ENCODE data around the gene LIMCH1.
"Not testable (repeated sequence)": the region's sequence is repeated elsewhere in the genome, so short reads cannot be mapped to it uniquely, and the experiment has no call there.

Gene LIMCH1, protein sequence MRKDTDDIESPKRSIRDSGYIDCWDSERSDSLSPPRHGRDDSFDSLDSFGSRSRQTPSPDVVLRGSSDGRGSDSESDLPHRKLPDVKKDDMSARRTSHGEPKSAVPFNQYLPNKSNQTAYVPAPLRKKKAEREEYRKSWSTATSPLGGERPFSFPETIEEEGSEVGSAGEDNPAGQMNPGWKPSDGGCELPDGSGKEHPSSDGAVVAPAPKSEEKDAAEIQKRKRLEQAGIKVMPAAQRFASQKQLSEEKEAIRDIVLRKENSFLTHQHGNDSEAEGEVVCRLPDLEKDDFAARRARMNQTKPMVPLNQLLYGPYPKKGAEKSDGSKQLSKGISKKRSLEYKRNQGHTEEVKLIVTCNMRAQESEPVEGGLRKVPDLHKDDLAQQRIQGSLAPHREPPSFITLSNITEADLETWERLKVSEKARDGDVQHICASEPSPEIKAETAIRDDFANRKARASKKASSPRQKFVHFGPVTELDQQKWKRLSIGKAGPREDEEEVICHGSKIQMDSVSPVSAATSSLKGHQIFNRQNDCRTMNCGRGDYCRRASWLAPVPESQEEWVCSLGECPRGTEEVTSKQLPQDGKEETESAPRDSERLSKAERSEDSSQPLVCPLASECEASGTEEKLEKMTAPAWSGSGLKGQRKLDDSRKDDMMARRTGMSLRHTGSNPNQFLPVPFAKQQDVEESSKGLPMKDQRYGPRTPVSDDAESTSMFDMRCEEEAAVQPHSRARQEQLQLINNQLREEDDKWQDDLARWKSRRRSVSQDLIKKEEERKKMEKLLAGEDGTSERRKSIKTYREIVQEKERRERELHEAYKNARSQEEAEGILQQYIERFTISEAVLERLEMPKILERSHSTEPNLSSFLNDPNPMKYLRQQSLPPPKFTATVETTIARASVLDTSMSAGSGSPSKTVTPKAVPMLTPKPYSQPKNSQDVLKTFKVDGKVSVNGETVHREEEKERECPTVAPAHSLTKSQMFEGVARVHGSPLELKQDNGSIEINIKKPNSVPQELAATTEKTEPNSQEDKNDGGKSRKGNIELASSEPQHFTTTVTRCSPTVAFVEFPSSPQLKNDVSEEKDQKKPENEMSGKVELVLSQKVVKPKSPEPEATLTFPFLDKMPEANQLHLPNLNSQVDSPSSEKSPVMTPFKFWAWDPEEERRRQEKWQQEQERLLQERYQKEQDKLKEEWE (N-terminal part only)

DNA sequence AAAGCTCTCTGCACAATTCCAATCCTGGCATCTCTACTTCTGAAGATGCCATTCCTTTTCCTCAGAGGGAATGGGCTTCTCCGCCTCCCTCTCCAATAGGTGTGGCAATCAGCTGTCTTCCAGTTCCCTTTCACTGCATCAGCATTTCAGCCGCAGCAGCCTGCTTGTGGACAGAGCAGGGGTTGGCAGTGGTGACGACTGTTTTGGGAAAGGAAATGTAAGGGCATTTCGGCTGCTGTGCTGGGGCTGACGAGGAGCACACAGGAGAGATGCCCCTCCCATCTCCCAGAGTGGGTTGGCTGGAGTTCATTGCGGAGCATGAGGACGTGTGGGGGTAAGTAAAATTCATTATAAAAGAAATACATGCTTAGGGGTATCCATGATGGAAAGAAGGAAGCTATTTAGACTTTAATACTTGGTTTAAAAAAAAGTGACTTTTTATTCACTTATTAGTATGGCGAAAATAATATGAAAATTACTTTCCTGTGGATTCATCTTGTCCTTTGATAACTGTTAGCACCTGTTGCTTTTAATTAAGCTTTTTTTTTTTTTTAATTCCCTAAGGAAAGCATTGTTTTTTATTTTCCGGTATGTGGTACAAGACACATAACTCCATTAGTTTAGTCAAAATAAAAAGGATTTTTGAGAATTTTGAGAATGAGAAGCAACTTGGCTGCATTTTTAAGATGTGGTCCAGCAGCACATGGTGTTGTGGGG is at the start of gene LIMCH1:
TSS of gene LIMCH1 (plus strand) at position 141 of the 717 bp plus-strand sequence. CDS start 67,839 bp downstream, outside the sequence.
- no peak for DNase-seq

DNA sequence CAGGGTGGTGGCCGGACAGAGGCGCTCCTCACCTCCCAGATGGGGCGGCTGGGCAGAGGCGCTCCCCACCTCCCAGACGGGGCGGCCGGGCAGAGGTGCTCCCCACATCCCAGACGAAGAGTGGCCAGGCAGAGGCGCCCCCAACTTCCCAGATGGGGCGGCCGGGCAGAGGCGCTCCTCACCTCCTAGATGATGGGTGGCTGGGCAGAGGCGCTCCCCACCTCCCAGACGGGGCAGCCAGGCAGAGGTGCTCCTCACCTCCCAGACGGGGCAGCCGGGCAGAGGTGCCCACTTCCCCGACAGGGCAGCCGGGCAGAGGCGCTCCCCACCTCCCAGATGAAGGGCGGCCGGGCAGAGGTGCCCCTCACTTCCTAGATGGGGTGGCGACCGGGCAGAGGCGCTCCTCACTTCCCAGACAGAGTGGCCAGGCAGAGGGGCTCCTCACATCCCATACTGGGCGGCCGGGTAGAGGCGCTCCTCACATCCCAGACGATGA is 46.8 kb upstream of the LIMCH1 start:
- DNase-seq = not testable (repeated sequence)

DNA sequence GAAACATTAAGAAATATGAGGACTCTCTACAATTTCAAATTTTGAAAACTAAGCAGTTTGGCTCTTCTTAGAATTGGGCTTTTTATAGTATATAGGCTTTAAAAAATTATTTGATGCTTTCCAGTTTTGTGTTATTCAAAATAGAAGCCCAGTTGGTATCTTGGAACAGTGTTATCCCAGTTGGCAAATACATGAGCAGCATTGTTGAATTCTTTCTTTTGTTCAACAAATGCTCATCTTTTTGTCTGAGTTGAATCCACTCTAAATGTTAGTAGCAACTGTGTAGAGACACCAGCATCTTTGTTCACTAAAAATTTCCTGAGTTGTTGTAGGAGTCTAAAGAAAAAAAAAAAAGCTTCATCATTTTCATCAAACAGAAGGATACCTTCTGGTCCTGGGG is 41.0 kb upstream of the LIMCH1 start:
- DNase-seq = no peak

DNA sequence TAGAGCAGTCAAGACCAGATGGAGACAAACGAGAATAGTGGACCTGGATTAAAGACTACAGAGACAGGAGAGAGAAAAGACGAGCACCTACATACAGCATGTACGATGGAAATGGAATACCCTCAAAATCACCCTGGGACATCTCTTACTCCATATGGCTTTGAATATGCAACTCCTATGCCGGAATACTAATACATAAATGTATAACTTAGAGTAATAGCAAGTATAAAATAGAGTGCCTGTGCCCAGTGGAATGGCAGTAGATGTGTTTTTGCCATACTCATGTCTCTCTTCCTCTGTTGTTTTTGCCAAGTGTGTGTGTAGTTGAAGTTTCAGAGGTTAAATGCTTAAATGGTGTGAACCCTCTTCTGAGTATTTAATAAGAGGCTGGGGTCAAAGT is 39.8 kb upstream of the LIMCH1 start:
- DNase-seq = no peak

DNA sequence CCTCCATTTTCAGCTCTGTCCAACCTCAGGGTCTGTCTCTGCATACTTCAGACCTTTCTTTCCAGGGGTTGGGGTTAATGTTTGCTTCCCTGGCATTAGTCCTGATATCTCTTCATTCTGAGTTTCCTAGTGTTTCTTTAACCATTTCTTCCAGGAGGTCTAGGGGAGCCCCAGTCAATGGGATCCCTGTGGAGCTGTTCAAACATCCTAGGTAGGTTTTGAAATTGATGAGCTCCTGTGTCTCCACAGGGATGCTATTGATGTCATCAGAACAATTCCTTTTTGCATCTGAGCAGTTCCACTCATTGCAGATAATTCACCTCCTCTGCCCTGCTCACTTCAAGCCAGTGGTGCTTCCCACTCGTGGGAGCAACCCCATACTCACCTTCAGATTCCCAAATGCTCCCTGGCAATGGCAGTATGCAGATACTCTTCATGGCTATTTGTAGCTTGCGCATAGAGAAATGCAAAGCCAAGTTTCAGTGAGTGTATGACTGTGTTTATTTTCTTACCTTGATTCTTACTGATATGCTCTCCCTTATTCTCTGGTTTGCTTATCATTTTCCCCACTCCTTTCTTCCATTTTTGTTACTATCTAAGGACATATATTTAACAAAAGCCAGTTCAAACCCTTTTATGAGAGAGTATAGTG is 33.7 kb upstream of the LIMCH1 start:
- DNase-seq = no peak

DNA sequence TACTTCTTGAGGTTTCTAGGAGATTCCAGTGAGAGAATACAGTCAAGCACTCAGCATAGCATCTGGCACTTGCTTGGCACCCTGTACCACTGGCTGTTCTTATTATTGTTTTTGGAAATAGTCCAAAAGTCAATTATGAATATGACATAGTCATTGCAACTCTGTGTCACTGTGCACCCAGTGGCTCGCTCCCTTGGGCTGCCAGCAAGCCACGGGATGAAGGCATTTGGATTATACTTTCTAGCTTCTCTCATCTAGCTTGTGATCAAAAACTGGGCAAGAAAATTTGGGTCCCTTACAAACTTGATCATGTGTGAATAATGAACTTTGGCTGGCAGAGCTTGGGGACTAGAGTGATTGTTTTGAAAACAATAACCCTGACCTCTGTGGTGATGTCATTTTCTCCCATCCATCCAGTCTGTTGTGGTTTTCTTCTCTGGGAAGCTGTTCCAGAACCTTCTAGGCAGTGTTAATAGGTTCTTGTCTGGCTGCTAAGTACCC is 32.7 kb upstream of the LIMCH1 start:
- no peak for DNase-seq

DNA sequence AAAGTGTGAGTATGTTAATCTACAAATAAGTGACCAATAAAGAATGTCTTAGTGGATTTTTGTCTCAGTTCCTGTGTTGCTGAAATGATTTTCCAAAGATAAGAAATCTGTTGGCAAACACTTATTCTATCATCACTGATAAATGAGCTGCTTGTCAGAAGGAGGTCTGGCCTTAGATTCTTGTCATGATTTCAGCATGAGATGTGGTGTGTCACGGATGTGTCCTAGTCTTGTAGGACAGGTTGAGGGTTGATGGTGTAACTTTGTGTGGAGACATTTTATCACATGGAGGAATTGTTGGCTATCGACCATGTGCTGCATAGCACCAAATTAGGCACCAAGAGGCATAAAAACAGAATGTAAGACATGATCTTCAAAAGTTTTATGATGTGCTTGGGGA is 31.8 kb upstream of the LIMCH1 start:
- no peak for DNase-seq

DNA sequence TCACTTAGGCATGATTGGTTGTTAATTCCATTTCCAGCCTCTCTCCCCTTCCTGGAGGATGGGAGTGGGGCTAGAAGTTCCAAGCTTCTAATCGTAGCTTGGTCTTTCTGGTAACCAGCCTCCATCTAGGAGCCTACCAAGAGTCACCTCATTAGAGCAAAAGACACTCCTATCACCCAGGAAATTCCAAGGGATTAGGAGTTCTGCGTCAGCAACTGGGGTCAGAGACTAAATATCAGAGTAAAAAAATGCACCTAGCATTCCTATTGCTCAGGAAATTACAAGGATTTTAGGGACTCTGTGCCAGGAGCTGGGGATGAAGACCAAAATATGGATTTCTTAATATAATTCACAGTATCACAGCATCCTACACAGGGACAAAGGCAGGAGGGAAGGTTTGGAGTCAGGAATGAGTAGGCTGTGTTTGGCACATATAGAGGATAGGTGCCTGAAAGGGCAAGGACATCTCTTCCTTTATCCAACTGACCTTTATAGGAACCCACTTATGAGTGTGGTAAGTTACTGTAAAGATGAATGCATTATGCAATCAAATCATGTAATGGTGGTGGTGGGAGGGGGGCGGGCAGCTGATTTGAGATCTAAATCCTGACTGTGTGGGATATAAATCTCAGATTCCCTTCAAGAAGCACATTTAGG is 30.5 kb upstream of the LIMCH1 start:
- DNase-seq = no peak

DNA sequence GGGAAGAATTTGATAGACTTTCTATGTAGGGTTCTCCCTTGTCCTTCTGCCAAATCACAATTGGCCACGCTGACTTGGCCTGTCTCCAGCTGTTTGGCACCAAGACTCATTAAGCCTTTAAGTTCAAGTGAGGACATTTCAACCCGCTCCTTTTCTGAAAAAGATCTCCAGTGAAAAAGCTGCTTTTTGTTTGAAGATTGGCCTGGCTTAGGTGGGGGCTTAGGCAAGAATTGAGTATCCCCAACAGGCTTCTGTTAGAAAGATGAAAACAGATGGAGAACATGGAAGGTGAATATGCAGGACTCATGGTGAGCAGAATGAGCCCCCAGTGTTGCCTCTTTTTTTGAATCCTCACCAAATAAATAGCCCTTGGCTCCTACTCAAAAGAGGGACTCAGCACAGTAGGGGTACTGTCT is 28.5 kb upstream of the LIMCH1 start:
- DNase-seq = no peak

DNA sequence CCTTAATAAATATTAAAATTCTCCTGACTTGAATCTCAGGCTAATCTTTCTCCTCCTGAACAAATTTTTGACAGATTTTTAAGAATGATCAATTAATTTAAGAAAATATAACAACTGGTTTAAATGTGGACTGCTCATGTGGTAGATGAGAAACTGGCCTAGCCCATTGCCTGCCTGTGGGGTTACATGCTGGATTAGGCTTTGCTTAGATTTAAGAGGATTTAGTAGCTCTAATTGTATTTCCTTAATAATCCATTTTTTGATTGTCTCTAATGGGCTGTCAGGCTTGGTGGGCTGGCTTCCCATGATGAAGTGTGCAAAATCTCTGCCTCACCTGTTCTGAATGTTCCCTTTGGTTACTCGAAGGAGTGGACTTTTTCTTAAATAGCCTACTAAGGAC is 27.8 kb upstream of the LIMCH1 start:
- DNase-seq = no peak

DNA sequence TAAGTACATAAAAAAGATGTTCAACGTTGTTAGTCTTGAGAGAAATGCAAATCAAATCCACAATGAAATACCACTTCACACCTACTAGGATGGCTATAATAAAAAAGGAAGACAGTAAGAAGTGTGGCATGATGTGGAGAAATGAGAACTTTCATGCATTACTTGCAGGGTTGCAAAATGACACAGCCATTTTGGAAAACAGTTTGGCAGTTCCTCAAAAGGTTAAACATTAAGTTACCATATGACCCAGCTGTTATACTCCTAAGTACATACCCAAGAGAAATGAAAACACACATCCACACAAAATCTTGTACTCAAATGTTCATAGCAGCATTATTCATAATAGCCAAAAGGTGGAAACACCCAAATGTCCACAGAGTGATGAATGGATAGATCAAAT is 25.8 kb upstream of the LIMCH1 start:
- DNase-seq = no peak

DNA sequence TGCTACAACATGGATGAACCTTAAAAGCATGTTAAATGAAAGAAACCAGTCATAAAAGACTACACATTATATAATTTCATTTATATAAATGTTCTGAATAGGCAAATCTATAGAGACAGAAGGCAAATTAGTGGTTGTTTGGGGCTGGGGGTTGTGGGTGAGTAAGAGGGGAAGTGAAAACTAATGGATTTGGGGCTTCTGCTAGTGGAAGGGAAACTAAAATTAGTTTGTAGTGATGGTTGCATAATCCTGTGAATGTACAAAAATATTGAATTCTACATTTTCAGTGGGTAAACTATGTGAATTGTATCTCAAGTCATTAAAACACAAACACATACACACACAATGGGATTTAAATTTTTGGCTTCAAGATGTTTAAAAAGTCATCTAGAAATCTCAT is 25.4 kb upstream of the LIMCH1 start:
- no peak for DNase-seq

DNA sequence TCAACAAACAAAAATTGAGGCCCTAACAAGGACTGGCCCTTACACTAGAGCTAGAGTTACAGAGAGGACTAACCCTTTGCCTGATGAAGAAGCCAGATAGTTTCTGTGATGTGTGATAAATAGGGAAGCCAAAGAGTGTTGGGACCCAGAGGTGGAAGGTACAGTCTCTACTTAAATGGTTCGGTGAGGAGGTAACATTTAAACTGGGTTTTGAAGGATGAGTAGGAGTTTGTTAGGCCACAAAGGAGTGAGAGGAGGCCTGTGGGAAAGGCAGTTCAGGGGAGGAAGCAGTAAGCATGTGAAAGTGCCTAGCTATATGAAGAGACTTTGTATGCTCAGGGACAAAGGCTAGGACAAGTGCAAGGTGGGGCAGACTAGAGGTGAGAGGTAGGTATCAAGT is 23.8 kb upstream of the LIMCH1 start:
- no peak for DNase-seq

DNA sequence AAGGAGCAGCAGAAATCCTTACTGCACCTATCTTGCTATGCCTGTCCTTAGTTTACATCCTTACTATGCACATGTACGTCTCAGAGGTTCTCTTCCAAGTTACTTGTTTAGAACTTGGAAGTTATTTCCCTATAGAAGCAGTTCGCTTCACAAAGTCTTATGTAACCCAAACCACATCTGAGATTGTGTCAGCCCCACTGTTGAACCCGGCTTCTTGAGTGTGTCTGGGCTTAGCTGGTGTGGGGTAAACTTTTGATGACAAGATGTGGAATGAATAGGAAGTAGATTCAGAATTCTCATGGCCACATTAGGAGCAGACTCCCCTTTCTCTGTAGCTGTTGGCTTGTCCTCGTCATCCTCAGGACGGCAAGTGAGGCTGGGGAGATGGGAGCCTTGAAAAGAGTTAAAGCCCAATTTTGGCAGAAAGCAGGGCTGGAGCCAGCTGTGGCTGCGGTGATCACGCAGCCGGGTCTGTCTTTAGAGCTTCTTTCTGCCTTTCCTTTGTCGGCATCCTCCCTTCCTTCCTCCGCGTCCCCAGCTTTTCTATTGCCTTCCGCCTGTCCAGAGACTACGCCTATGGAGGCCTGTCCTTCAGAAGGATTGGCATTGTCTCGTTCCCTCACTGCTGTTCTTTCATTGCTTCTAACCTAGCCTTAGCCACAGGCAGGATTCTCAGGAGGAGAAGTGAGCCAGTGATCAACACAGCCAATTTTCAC is 23.0 kb upstream of the LIMCH1 start:
- no peak for DNase-seq

DNA sequence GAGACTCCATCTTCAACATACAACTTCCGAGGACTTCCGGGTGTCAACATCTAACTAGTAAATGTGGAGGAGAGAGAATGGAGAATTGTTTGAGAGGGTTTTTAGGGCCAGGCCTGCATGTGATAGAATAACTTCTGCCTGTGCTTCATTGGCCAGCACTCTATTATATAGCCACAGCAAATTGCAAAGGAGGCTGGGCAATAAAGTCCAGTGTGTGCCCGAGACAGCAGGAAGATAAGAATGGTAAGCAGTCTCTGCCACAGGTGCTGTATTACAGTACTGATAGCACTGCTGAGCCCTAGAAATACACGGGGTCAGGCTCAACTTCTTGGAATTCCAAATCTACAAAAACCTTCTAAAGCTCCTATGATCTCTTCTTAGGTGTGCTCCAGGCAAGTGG is 20.8 kb upstream of the LIMCH1 start:
- no peak for DNase-seq

DNA sequence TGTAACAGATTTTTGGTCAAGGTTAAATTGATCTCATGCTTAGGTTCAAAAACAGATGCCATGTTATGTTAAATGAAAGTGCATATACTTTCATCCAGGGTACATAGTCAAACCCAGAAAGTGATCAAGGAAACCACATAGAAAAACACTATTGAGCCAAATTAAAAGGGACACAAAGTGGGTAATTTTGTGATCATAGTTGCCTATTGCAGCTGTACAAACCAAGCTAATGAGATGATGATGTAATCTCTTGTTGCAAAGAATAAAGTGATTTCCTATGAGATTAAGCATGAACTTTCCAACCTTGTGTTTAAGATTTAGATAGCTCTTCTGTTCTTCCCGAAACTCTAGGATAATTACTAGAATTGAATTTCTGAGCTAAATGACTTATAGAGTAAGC is 20.2 kb upstream of the LIMCH1 start:
- DNase-seq = no peak

DNA sequence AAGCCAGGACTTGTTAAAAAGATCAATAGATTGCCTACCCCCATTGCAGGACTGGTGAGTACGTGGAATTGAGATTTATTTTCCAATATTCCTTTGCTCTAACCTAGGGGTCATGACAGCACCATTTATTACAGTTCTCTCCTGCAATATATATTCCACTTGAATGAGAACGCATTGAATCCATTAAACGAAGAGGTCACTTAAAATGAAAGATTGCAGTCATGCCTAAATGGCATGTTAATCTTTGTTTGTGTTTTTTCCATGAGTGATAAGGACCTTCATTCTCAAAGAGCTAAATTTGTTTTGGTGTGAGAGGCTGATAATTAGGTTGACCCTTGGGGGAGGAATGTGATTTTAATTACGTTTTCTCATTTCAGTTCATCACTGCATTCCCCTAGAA is 13.5 kb upstream of the LIMCH1 start:
- no peak for DNase-seq

DNA sequence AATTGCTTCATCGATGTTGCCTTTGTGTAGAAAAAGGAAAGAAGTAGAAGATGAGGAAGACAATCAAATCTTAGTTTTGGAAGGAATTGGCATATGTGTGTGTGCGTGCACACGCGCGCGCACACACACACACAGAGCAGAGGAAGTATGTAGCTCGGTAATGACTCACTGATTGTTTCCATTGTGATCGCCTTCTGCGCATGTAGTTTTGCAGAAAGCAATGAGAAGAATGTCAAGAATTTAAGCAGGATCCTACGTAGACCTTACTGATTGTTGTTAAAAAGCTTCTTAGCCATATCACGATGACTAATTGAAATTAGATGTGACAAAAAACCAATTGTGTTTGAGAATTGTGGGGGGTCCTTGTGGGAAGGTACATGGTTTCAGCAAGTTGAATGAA is 12.8 kb upstream of the LIMCH1 start:
- no peak for DNase-seq

DNA sequence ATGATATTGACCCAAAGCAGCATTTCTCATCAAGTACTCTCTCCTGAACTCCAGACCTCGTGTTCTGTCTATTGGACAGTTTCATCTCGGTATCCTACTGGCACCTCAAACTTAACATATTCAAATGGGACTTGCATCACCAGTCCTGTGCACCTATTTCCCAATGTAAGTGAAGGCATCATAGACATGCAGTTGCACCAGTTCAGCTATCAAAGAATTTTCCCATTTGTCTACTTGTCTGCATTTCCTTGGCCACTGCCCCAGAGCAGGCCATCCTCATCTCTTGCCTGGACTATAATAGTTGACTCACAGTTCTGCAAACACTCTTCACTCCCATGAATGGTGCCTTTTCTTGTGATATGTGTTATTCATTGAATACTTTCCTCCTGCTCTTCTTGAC is 11.3 kb upstream of the LIMCH1 start:
- no peak for DNase-seq

DNA sequence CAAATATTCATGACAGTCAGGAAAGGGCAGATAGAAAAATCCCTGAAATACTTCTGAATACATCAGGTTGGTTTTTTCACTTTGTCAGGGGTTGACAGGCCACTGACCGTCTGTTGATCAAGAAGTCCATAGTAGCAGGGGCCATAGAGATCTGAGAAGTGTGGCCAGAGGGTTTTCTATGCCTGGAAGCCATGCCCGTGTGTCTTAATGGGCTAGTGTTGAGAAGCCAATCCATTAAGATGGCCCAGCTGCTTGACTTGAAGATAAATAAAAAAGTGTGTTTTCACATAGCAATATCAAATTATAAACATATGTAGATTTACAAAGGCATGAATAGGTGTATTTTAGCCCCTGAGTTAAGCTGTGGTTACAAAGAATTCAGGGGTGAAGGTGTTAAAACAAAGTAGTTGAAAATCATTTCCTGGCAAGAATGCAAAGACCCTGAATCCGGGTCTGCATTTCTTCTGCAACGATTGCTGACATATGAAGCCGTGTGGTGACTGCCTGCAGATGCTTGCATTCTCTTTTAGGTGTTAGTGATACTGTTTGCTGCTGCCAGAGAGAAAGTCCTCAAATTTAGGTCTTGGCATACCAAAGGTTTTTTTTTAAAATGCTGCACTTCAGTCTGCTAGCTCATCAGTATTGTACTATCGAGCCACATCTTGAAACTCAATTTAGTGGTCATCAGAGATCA is 9.3 kb upstream of the LIMCH1 start:
- no peak for DNase-seq
